ENCODE results near the gene ITLN2.
"Not testable (repeated sequence)": the region's sequence is repeated elsewhere in the genome, so short reads cannot be mapped to it uniquely, and the experiment has no call there.

Gene ITLN2

DNA sequence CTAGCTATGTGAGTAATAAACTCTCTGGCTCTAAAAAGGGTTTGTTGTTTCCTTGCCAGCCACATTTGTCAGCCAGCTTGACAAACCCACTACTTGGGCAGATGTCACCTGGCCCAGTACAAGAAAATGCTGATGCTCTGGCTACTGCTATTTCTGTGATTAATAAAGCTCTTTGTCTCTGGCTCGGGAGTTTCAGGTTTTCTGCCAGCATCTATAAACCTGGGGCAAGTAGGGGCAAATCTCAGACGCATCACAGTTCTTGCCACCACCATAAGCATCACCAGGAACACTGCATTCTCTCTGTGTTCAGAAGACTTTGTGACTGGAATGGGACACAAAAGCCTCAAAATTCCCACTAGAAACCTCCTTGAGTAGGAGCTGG lies 2.5 kb downstream of the ITLN2 start:
- DNase-seq: no peak

DNA sequence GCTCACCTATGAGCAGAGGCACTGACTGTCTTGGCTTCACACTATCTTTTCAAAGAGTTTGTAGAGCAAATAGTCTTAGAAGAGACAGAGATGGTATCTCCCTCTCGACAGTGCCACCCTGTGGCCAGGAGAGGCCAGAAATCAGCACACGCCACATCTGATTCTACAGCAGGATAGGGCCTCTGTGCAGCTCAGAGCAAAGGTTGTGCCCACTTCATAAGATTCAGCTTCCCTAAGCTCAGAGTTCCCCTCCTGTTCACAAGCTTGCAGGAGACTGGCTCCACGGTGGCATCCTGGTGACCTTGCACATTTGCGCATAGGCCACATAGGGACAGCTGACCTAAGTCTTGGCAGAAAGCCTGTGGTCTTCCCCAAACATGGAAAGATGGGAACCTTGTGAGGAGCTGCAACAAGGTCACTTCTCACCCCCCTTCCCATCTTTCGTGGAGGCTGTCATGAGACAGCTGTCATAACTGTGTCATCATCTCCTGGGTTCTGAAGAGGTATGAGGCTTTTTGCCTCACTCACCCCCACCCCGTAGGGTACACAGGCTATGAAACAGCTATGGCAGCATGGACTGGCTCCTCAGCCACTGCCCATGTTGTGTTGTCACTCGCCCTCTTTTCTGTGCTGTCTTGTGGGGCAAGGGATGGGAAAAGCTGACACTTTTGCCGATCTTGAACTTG lies 3.0 kb downstream of the ITLN2 start:
- peak; percentile 75 for DNase-seq

DNA sequence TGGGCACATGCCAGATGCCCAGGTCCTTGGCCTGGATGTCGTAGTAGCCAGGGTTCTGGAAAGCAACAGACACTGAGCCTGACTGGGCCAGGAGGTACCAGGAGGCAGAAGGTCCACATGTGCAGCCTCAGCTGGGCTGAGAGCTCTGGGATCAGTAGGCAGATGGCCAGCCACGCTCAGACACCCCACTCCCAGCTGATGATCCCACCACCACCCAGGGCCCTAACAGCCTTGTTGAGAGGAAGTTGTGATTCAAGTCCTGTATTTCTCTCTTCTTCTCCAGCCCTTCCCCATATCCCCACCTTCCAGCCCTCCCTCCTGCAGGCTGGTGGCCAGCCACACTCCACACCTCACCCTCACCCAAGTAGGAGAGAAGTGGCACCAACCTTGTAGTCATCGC lies 4.0 kb downstream of the ITLN2 start:
- no peak for DNase-seq

DNA sequence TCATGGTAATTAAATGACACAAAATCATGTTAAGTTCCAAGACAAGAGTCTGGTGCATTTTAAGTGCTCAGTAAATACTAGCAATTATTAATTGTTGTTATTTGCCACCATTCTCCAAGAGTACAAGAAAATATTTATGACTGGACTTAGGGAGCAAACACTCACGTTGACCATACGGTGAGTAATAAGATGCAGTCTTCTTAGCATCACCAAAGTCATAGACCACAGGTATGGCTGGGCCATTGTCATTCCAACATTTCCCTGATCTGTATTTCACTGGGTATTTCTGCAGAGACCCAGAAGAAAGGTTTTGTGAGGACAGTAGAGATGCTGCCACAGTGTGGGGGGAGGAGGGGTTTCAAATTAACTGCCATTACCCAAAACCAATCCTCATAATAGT lies 4.7 kb downstream of the ITLN2 start:
- no peak for DNase-seq

DNA sequence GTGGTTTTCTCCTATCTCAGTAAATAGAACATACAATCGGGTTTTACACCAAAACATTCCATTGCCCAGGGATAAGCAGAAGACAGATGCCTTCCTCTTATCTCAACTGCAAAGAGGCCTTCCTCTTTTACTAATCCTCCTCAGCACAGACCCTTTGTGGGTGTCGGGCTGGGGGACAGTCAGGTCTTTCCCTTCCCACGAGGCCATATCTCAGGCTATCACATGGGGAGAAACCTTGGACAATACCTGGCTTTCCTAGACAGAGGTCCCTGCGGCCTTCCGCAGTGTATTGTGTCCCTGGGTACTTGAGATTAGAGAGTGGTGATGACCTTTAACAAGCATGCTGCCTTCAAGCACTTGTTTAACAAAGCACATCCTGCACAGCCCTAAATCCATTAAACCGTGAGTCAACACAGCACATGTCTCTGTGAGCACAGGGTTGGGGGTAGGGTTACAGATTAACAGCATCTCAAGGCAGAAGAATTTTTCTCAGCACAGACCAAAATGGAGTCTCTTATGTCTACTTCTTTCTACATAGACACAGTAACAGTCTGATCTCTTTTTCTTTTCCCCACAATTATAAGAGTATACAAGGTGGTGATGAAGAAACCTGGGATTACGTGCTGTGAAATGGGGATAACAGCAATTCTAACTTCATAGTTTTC lies 5.3 kb downstream of the ITLN2 start:
- not testable (repeated sequence) for DNase-seq

DNA sequence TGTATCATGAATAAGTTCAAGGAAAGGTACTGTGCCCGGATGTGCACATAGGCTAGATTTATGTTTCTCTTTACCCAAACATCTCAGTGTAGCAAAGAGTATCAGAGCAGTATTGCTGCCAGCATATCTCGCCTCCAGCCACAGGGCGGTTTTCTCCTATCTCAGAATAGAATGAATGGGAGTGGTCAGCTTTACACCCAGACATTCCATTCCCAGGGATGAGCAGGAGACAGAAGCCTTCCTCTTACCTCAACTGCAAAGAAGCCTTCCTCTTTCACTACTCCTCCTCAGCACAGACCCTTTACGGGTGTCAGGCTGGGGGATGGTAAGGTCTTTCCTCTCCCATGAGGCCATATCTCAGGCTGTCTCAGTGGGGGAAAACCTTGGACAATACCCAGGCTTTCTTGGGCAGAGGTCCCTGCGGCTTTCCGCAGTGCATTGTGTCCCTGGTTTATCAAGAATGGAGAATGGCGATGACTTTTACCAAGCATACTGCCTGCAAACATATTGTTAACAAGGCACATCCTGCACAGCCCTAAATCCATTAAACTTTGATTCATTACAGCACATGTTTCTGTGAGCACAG lies 7.3 kb downstream of the ITLN2 start:
- DNase-seq: not testable (repeated sequence)

DNA sequence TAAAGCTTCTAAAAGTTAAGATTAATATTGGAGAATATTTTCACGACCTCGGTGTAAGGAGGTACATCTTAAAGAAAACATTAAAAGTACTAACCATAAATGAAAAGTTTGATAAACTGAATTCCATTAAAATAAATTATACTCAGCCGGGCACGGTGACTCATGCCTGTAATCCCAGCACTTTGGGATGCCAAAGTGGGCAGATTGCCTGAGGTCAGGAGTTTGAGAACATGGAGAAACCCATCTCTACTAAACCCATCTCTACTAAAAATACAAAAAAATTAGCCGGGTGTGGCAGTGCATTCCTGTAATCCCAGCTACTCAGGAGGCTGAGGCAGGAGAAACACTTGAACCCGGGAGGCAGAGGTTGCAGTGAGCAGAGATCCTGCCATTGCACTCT lies 8.7 kb downstream of the ITLN2 start:
- not testable (repeated sequence) for DNase-seq

DNA sequence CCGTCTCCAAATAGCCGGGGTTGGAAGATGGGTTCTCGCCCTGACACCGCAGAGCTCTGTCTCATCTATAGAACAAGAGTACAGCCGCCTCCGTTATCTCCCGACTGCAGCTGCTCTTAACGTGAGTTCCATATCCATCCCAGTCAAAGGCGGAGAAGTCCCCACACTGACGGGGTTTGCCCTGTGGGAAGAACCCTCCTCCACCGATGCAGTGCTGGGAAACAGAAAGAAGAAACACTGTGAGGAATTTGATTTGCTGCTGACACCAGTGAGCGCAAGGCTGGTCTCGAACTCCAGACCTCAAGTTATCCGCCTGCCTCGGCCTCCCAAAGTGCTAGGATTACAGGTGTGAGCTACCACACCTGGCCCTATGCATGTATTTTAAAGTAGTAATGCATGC lies 9.5 kb downstream of the ITLN2 start:
- no peak for DNase-seq

DNA sequence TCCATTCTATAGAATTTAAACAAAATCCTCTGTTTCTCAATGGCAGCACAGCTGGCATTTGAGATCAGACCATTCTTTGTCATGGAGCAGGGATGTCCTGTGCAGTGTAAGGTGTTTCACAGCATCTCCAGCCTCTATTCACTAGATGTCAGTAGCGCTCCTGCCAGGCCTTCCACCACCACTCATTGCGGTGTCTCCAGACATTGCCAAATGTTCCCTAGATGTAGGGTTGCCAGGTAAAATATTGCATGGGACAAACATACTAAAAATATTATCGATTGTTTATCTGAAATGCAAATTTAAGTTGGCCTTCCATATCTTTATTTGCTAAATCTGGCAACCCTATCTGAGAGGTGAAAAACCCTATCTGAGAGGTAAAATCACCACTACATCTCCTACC lies 11.7 kb downstream of the ITLN2 start:
- no peak for DNase-seq

DNA sequence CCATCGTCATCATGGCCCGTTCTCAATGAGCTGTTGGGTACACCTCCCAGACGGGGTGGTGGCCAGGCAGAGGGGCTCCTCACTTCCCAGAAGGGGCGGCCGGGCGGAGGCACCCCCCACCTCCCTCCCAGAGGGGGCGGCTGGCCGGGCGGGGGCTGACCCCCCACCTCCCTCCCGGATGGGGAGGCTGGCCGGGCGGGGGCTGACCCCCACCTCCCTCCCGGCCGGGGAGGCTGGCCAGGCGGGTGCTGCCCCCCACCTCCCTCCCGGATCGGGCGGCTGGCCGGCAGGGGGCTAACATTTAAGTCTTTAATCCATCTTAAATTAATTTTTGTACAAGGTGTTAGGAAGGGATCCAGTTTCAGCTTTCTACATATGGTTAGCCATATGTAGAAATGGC lies 17.9 kb downstream of the ITLN2 start:
- DNase-seq: not testable (repeated sequence)

DNA sequence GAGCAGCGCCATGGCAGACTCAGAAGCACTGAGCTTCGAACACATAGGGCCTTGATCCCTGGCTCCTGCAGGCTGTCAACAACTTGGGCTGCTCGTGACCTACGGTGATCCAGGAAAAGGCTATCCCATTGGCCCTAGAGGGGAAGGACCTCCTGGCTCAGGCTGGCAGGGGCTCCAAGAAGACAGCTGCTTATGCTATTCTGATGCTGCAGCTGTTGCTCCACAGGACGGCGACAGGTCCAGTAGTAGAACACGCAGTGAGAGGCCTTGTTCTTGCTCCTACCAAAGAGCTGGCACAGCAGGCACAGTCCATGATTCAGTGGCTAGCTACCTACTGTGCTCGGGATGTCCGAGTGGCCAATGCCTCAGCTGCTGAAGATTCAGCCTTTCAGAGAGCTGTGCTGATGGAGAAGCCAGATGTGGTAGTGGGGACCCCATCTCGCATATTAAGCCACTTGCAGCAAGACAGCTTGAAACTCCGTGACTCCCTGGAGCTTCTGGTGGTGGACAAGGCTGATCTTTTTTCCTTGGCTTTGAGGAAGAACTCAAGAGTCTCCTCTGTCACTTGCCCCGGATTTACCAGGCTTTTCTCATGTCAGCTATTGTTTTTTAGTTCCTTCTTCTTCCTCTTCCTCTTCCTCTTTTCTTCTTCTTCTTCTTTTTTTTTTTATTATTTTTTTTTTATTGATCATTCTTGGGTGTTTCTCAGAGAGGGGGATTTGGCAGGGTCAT lies 18.9 kb downstream of the ITLN2 start:
- no peak for DNase-seq

DNA sequence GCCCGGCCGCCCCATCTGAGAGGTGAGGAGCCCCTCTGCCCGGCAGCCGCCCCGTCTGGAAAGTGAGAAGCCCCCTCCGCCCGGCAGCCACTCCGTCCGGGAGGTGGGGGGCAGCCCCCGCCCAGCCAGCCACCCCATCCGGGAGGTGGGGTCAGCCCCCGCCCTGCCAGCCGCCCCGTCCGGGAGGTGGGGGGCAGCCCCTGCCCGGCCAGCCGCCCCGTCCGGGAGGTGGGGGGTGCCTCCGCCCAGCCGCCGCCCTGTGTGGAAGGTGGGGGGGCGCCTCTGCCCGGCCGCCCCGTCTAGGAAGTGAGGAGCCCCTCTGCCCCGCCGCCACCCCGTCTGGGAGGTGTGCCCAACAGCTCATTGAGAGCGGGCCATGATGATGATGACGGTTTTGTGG lies 21.3 kb downstream of the ITLN2 start:
- DNase-seq: not testable (repeated sequence)

DNA sequence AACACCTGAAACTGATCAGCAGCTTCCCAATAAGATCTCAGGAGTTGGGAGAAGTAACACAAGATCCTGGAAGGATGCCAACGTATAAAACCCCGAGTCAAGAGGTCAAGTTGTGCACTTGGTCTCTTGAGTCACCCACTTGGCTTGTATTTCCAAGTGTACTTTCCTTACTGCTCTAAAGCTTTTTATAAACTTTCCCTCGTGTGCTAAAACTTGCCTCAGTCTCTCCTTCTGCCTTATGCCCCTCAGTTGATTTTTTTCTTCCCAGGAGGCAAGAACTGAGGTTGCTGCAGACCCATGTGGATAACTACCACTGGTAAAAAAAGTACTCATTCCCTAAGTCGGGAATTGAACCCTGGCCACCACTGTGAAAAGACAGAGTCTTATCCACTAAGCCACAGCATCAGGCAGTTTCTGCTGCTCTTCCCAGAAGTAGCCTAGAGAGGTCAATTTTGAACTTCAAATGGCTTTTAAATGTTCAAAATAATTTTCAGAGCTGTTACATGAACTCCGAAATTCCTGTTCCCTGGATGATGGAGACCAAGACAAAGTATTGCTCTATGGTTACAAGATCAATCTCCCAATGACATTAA lies 28.9 kb downstream of the ITLN2 start:
- DNase-seq: no peak

DNA sequence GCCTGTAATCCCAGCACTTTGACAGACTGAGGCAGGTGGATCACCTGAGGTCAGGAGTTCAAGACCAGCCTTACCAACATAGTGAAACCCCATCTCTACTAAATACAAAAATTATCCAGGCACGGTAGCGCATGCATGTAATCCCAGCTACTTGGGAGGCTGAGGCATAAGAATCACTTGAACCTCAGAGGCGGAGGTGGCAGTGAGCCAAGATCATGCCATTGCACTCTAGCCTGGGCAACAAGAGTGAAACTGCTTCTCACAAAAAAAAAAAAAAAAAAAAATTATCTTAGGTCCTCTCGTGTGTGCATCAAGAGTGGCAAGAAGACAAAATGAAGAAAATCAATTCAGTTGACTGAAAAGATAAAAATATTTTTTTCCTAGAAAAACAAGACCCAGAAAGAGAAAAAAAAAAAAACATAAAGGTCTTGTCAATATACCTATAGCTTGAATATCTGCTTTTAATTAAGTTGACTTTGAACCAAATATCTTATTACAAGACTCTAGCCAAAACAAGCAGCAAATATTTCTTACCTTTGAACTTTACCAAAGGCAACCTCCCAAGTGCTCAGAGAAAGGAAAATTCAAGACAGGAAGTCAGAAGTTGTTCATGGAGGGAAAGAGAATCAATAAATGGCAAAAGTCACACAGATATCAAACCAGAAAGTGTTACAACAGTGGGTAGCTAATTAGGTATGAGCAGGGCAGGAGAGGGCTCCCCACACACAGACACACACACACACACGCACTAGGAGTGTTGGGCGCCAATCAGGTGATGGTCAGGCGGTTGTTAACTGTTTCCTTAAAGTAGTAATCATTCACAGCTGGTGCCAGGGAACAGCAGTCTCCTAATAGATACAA lies 29.6 kb downstream of the ITLN2 start:
- DNase-seq: no peak

DNA sequence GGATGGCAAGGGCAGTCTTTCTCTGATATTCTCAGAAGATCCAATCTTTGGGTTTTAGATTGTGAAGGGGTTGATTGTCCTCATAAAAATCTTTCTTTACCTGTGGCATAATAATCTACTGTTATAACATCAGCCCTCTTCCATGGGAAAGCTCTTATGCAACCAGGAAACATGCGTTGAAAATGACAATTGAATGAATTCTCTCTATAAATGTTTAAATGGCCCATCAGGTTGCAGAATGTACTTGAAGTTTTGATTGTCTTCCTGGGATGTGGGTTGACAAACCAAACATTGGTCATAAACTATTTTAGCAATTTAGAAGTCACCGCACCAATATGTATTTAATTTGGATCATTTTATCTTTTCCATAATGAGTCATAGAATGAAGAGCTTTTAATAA lies 37.9 kb downstream of the ITLN2 start:
- no peak for DNase-seq

DNA sequence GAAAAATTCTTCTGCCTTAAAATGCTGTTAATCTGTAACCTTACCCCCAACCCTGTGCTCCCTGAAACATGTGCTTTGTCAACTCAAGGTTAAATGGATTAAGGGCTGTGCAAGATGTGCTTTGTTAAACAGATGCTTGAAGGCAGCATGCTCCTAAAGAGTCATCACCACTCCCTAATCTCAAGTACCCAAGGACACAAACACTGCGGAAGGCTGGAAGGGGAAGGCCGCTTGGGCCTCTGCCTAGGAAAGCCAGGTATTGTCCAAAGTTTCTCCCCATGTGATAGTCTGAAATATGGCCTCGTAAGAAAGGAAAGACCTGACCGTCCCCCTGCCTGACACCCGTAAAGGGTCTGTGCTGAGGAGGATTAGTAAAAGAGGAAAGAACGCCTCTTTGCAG lies 41.4 kb downstream of the ITLN2 start:
- not testable (repeated sequence) for DNase-seq

DNA sequence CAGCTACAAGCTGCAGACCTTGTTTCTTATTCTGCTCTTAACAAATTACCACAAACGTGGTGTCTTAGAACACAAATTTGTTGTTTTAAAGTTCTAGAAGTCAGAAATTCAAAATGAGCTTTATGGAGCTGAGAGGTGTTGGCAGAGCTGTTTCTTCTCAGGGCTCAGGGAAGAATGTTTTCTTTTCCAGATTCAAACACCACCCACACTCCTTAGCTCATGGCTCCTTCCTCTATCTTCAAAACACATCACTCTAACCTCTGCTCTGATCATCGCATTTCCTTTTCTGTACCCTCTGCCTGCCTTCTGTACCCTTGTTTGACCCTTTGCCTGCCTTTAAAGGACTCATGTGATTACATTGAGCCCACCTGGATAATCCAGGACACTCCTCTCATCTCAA lies 42.7 kb downstream of the ITLN2 start:
- no peak for DNase-seq

DNA sequence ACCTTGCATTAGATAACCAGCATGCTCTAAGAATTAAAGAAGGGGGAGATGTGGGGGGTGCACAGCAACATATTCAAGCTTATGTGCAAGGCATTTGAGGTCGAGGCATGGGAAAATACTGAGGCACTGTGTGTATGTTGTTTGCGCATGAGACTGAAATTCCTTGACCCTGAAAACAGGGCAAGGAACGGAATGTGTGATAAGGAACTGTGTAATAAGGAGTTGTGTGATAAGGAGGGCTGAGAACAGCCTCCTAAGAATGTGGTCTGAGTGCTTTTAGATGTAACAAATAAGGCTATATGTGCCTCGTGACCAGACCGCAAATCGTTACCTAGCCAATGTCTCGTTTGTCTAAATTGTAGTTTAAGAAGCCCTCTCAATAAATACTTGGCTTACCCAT lies 43.2 kb downstream of the ITLN2 start:
- no peak for DNase-seq

DNA sequence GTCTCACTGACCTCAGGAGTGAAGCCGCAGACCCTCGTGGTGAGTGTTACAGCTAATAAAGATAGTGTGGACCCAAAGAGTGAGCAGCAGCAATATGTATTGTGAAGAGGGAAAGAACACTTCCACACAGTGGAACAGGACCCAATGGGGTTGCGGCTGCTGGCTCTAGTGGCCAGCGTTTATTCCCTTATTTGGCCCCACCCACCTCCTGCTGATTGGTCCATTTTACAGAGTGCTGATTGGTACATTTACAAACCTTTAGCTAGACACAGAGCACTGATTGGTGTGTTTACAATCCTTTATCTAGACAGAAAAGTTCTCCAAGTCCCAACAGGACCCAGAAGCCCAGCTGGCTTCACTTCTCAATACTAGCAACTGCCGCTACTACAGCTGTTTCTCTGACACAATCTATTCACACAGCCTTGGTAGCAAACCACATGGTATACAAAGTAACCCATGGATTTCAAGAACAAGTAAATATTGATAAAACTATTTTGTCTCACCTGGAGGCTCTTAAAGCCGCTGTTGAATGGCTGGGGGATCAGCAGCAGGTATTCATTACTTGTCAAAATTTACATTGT lies 44.3 kb downstream of the ITLN2 start:
- DNase-seq: no peak

DNA sequence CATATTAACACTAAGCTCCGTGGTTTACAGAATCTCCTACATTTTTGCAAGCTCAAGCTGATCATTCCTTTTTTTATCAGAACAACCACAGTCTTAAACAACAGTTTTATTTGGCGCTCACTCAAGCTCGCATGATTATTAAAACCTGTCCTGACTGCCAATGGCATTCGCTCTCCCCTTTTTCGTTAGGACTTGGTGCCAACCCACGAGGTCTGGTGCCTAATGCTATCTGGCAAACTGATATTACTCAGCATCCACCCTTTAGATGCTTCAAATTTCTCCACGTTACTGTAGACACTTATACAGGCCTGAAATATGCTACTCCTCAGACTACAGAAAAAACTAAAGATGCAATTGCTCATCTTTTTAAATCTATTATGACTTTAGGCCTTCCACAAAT lies 46.6 kb downstream of the ITLN2 start:
- no peak for DNase-seq

DNA sequence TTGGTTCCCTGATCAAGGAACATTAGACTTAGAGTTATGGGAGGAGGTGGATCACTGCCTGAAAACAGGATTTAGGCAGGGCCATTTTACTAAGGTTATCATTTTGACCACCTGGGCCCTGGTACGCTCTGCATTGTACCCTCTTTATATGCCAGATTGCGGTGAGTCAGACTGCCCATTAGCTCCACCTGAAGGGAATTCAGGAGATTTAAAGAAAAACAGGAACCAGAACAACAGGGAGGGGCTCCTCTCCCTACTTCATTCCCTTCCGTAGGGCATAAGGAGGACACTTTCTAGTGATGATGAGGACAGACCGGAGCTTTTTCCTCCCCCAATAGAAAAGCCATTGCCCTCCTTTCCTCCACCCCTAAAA lies 49.0 kb downstream of the ITLN2 start:
- no peak for DNase-seq
